Measurements from ENCODE around the gene CSF1.

Gene CSF1

DNA sequence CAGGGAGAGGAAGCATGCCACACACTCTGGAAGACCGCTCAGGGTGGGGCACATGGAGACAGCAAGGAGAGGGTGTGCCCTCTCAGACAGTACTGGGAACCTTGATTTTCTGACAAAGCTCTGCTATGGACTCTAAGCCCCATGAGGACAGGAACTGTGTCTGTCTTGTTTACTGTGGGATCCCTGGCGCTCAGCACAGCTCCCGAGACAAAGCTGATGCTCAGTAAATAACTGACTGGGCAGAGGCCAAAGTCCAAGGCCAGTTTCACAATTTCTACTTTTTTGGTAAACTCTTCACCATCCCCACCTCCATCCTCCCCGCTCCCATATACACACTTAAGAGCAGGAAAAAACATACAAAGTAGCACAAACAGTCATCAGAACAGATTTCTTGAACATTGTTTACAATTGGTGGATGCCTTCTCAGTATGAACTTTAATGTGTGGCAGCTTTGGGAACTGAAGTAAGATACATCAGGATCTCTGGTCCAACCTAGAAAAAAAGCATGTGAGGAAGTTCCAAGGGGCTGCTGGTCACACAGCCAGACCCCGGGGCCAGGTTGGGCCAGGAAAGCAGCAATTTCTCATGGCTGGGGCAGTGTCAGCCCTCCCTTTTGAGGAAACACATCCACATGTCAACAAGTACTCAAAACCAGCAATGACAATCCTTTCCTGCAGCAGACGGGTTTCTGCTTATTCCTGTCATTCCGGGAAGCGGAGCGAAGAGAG, 68.3 kb downstream of the CSF1 start:
- no peak for DNase-seq (ENCODE audit: low spot score)

DNA sequence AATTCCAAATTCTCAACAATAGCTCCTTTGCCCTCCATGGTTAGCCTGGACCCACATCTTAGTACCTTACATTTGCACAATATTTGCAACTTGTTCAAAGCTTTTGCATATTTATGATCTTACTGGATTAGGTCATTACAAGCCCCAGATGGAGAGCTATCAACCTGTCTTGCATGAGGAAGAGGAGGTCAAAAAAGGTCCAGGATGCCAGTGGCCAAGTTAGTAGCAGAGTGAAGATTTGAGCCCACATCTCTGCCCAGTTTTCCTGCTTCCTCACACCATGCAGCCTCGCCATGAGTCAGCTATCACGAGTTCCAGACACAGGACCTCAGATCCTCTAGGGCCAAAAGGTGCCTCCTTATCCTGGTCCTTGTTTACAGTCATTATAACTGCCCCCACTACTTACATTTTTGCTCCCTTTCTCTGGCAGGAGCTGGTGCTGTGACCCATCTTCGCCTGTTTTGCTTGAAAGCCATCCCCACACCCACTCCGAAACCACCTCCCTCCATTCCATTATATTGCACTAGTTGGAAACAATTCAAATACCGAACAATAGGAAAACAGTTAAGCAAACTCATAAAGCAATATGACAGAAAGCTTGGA, 68.9 kb downstream of the CSF1 start:
- DNase-seq (ENCODE audit: low spot score): no peak

Data from HuH-7.5 (cell line).